ENCODE measurements around the gene MCCD1.

Gene MCCD1

DNA sequence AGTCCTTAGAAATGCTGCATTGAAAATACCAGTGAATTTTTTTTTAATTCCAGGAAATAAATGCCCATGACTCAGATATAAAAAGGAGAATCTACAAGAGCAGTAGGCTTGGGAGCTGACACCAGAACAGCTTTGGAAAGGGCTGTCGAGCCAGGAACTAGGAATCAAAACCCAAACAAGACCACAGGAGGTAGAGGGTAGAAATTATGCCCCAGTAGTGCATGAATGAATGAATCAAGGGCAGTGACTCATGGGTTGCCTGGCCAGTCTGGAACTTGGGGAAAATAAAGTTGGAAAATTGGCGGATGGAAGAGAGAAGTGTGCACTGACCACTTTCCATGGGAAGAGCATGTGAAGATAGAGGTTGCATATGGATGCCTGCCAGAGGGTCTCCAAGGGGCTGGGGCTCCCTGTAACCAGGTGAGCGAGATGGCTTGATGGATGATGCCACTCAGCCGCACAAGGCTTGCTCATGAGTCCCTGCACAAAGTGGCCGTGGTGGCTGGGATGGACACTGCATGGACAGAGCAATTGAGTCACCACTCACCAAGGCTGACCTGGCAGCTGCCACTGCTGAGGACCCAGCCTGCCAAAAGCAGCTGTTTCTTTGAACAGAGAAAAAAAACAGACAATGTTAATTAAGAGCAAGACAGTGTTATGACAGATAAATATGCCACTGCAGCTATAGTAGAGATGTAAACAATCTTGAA is 15.2 kb upstream of the MCCD1 start:
- no peak for DNase-seq

DNA sequence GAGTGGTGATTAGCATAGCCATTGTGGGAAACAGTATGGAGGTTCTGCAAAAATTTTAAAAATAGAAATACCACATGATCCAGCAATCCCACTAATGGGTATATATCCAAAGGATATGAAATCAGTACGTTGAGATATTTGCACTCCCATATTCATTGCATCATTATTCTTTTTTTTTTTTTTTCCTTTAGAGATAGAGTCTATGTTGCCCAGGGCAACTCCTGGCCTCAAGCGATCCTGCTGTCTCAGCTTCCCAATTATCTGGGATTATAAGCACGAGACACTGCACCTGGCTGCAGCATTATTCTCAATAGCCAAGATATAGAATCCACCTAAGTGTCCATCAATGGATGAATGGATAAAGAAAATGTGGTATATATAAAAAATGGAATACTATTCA is 6.9 kb upstream of the MCCD1 start:
- no peak for DNase-seq

DNA sequence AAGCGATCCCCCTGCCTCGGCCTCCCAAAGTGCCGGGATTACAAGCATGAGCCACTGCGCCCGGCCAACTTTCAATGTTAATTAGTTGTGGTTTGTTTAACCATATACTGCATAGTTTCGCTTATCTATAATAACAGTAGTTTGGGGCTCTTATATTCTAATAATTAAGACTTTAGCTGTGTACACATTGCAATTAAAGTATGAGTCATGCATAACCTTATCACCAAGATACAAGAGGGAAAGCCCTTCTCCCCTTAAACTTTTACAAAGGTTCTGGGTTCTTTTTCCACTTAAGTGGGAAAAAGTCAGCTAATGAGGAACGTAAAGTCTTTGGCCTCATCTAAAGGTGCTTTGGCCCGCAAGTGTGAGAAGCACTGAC is 3.2 kb upstream of the MCCD1 start:
- no peak for DNase-seq

DNA sequence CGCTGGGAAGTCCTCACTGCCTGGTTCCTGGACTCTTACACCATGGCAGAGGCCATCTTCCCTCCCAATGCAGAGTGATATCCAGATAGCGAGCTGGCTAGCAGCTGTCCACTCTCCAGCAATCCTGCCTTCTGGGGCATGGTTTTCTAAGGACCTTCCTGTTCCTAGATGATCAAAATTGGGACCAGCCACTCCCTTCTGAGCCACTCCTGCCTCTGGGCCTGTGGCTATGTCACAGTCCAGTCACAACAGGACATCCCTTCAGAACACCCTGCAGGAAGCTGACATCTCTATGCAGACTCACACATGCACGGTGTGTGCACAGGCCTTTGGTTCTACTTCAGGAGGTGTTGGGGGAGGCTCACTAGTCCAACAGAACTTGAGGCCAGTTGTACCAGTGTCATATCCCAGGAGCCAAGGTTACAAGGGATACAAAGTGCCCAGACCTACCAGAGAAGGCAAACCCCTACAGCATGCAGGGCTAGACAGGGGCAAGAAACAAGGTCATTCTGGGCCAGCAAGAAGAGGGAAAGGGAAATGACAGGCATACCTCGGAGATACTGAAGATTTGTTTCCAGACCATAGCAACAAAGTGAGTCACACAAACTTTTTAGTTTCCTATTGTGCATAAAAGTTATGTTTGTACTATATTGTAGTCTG is 2.7 kb upstream of the MCCD1 start:
- no peak for DNase-seq

DNA sequence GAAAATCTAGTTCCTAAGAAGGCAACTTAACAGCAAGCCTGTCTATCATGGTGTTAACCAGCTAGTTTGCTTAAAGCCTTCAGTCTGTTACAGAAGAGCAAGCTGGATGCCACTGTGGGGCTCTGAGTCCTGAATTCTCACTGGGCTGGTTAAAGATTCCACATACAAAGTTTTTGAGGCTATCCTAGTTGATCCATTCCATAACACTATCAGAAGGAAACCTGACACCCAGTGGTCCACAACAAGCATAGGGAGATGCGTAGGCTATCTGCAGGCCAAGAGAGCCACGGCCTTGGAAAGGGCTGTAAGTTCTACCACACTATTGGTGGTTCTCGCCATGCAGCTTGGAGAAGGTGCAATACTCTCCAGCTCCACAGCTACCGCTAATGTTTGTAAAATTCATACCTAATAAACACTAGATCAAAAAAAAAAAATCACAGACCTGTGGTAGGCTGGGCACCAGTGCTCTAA is 420 bp upstream of the MCCD1 start:
- no peak for DNase-seq

DNA sequence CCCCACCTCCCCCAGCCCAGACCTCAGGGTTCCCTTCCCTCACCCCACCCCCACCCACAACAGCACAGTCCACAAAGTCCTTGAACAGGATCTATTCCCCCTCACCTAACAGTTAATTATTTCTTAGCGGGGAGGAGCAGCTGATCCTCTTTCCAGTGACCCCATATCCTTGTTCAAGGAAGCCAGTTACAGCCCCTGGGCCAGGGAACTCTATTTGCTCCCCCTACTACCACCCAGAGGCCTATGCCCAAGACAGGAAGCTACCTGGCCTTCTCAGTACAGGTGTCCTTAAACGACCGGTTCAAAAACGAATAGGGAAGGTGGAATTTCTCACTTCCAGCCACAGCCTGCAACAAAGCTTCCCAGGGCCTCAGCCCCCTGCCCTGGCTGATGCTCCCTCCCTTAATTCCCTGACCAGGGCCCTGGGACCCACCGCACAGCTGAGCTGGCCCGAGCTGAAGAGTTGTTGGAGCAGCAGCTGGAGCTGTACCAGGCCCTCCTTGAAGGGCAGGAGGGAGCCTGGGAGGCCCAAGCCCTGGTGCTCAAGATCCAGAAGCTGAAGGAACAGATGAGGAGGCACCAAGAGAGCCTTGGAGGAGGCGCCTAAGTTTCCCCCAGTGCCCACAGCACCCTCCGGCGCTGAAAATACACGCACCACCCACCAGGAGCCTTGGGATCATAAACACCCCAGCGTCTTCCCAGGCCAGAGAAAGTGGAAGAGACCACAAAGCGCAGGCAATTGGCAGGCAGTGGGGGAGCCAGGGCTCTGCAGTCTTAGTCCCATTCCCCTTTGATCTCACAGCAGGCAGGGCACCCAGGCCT is 778 bp downstream of the MCCD1 start:
- DNase-seq, result no peak

DNA sequence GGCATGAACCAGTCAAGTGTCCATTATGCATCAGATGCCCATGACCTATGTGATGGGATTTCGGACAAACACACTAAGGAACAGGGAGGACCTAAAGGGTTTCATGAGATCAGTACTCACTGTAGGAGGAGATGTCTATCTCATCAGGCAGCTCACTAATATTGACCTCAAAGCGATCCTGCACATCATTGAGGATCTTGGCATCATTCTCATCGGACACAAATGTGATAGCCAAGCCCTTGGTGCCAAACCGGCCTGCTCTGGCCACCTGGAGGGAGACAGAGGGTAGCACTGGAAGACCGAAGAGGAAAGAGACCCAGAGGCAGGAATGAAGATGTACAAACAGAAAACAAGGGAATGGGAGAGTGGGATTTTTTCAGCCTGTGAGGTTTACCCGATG is 1.9 kb downstream of the MCCD1 start:
- no peak for DNase-seq

DNA sequence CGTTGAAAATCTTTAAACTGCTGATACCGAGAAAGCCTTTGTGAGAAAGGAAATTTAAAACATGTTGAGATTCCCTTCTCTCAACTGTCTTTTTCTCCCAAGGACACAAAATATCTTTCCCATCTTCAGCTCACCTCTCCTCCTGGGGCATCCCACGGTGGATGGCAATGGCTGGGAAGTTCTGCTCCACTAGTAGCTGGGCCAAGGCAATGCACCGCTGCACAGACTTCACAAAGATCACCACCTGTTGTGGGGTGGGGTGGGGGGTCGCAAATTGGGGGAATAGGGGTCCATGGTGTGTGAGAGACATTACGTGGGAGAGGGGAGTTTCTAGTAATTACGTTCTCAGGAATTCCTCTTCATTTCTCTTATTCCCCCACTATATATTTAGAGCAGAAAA is 2.4 kb downstream of the MCCD1 start:
- no peak for DNase-seq

DNA sequence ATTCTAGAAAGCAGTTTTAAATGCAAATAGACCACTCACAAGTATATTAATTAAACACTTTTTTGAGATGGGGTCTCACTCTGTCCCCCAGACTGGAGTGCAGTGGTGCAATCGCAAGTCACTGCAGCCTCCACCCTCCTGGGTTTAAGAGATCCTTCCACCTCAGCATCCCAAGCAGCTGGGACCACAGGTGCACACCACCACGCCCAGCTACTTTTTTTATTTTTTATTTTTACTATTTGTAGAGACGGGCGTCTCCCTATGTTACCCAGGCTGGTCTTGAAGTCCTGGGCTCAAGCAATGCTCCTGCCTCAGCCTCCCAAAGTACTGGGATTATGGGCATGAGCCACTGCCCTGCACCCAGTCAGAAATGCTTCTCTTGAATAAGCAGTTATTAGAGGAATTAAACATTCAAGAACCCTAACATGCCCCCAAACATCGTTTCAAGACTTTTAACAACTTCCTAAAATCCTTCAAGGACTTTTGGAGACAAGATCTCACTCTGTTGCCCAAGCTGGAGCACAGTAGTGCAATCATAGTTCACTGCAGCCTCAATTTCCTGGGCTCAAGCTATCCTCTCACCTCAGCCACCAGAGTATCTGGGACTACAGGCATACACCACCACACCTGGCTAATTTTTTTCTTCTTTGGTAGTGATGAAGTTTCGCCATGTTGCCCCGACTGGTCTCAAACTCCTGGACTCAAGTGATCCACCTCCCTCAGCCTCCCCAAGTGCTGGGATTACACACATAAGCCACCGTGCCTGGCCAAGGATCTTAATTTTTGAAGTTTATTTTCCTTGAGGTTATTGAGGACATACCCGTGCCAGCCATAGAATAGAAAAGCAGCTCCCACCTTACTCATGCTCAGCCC is 3.2 kb downstream of the MCCD1 start:
- DNase-seq, result no peak

DNA sequence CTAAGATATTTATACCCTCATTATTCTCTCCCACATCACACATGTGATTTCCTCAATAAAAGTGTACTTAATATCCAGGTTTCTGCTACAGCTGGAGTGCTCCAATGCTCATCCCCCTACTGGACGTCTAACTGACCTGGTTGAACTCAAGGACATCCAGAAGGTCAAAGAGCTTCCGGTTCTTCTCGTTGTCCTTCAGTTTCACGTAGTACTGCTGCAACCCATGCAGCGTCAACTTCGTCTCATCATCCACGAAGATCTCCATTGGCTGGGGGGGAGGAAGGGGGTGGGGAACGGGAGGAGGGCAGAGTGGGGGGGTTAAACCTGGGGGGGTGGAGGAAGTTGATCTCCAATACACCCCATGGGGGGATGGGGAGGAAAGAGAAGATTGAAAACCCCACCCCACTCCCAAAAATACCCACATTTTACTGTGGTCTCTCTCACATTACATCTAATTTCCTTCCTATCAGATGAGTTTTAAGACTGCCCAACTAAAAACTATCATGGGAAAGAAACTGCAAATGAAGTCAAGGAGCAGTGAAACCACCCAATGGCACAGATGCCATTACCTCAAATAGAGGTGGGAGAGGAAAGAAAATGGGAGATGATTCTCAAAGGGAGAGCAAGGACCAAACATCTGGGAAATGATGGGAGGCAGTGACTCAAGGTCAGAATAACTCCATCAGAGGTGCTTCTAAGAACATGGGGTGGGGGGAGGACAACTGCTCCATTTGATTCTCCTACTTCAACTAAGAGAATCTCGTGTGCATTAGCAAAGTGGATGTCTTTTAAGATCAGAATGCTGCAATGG is 4.1 kb downstream of the MCCD1 start:
- DNase-seq, result no peak

DNA sequence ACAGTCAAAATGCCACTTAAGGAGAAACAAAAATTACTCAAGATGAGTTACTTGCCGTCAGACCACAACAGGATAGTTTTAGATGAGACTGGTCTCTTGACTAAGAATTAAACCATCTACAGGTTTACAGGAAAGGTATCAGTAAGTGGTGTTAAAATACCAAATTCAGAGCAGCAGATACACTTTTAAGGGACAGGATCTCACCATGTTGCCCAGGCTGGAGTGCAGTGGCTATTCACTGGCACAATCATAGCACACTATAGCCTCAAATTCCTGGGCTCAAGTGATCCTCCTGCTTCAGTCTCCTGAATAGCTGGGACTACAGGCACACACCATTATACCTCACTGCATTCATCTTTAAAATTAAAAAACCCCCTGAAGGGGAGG is 4.7 kb downstream of the MCCD1 start:
- DNase-seq, result no peak

DNA sequence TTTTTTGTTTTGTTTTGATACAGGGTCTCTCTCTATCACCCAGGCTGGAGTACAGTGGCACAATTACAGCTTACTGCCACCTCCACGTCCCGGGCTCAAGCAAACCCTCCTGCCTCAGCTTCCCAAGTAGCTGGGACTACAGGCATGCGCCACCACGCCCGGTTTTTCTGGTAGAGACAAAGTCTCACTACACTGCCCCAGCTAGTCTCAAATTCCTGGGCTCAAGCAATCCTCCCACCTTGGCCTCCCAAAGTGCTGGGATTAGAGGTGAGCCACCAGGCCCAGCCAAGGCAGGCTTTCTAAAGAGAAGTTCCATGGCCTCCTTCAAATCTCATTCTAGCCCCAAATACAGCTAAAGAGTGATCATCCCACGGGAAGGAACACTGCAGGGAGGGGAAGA is 5.2 kb downstream of the MCCD1 start:
- no peak for DNase-seq

DNA sequence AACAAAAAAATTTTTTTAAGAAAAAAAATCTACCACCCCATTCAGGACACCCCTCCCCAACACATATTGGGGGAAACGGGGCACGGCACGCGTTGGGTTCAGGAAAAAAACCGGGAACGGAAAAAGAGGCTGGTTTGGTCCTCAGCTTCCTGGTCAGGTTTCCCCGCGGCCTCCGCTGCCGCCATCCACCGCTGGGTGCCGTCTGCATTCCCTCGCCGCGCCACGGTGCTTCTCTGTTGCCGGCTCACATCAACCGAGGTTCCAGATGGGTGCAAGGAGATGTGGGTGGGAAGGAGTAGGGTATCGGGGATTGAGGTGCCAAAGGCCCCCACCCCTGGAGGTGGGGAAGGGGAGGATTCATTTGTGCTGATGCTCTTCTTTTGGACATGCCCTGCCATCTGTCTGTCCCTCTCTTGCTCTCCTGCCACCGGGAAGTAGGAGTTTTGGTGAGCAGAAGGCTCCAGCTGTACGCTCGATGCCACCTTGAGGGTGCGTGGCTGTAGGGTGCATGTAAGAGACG is 5.8 kb downstream of the MCCD1 start:
- no peak for DNase-seq

DNA sequence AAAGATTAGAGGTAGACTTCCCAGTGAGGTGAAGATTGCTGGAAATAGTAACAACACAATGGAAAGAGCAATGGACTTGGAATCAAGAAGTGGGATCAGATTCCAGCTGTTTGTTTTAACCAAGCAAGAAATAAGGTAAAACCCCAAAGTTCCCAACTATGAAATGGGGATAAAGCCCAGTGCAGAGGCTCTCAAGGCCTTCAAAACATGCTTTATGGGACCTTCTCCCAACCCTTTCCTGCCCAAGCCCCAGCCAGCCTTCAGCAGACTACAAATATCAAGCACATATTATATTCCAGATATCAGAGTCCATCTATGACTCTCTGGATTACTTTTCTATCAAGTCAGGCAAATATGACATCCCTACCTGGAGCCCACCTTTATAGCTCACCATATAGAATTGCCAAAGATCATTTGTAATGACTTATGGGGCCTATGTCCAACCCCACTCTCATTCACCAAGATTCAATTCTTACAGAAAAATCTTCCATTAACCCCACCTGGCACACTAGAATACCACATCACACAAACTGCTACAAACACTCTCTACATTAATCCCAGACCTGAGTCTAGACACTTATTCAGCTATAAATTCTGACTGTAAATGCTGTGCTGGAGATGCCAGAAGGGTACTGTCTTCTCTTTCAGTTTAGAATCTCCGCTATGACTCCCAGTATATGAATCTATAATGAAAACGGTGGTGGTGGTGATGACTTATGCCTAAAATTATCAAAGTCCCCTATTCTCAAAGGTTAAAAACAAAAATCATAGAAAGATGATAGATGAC is 7.0 kb downstream of the MCCD1 start:
- no peak for DNase-seq

DNA sequence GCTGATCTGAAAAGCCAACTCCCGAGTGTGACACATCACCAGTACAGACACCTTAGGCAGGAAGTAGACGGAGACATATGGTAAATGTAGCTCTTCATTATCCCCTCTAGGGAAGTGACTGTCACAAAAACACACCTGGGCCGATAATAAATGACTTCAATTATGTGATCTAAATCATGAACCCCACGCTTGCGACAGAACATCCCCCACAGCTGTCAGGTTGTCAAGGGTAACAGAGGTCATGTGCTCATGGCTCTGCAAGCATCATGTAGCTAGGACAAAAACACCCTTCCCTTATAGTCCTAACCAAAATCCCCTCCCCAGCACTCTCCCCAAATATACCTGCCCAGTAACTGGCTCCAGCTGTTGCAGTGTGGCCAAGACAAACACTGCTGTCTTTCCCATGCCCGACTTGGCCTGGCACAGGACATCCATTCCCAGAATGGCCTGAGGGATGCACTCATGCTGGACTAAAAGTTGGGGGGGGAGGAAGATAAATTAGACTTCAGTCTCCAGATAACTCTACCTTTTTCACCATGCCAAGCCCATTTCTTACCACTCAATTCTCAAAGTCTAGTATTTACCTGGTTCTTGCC is 10.1 kb downstream of the MCCD1 start:
- no peak for DNase-seq

DNA sequence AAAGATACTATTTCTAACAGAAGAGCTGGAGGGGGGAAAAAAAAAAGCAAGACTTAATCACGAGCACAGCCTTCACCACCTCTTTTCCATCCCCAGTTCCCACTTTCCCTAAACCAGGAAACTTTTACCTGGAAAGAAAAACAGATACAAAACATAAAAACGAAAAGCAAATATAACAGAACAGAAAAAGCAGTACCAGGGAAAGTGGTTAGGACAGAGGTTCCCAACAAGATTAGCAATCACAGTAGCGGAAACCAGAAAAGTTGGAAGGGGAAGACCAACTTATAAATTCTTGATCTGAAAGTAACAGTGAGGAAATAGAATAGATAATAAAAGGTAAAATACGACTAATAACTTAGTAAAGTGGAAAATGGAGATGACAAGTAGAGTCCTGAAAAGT is 11.9 kb downstream of the MCCD1 start:
- no peak for DNase-seq

DNA sequence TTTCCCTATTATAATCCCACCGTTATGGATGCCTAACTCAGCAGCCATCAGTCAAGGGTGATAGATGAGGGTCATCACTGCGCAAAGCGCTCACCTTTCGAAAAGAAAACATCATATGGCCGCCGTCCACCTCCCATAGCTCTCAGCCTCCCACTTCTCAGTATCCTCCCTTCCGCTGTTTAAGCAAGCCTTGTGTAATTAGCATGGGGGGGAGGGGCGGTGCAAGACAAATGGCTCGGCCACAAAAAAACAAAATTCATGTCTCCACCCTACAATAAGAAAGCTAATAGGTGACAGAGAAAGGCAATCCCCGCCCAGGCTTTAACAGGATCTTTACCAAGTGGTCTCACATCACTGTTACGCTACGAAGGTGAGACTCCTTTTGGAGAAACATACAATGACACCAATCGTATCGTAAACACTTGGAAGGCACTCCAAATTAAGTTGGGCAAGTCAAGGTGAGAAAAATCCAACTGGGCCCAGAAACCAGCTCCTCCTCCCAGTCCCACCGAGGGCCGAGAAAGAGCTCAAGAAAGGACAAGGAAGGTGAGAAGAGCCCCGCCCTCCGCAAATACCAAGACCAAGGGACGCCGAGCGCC is 12.4 kb downstream of the MCCD1 start:
- DNase-seq, result peak; percentile 46

DNA sequence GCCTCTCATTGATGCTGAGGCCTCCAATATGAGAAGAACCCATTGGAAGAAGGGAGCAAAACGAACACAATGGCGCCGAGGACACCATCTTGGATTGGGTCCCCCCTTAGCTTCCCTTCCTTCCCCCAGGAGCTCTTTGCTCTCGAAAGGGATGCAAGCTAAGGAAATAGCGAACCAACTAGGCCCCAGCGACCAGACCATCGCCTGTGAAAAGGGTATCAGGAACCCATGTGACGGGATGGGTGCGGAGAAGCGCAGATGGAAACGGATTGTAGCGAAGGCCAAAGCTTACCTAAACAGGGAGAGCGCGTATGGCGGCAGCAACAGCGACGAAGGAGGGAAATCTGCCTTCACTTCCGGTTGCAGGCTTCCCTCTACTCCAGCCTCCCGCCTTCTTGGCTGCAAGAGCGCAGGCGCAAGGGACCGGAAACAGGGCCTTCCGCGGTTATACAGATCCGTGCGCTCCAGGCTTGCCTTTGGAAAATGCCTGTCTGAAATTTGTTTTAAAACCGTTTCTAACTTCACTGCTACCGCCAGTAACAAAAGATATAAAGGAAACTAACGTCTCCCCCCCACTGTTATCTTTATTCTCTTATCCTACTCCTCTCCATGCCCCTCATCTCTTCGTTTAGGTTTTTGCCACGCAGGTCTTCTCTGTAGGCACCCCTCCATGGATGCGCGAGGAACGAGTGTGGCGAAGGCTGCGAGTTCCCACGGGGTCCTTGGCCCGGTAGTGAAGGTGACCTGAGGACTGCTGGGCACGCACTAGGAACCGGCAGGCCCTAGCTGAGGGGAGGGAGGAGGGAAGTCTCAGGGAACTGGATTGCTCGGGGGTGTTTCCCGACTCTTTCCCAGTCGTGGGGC is 13.1 kb downstream of the MCCD1 start, which contains the start of gene DDX39B:
Gene DDX39B, minus strand, starts transcription at position 346 of the 864 bp plus-strand sequence. CDS start 1,471 bp downstream, outside the sequence.
- peak; percentile 97 for DNase-seq

DNA sequence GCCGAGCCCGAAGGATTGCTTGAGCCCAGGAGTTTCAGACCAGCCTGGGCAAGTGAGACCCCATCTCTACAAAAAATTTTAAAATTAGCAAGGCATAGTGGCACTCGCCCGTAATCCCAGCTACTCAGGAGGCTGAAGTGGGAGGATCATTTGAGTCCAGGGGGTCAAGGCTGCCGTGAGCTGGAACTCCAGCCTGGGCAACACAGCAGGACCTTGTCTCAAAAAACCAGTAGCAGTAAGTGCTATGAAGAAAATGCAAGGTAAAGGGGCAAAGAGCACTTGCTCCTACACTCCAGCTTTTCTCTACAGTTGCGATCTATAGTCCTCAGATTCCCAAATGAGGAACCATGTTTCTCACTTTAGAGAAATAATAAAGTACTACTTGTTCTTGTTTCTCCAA is 14.9 kb downstream of the MCCD1 start:
- no peak for DNase-seq
